GM18517 (cell line): ENCODE measurements around the gene ARID5A.

Experiments used
- ATAC-seq: cut with Tn5 transposase; IDR thresholded peaks from one replicate; pipeline ENCODE4 v1.9.1; 2021; ENCODE audit warnings: mild to moderate bottlenecking, moderate library complexity; ENCODE audit not compliant: unreplicated experiment

The ARID5A gene

GRCh38 chr2:96538487-96539214 is 2.1 kb downstream of the ARID5A start:
- ATAC-seq = no peak

GRCh38 chr2:96539215-96539920 is 2.8 kb downstream of the ARID5A start:
- ATAC-seq = no peak

GRCh38 chr2:96540136-96540535 is 3.6 kb downstream of the ARID5A start:
- no peak for ATAC-seq

DNA sequence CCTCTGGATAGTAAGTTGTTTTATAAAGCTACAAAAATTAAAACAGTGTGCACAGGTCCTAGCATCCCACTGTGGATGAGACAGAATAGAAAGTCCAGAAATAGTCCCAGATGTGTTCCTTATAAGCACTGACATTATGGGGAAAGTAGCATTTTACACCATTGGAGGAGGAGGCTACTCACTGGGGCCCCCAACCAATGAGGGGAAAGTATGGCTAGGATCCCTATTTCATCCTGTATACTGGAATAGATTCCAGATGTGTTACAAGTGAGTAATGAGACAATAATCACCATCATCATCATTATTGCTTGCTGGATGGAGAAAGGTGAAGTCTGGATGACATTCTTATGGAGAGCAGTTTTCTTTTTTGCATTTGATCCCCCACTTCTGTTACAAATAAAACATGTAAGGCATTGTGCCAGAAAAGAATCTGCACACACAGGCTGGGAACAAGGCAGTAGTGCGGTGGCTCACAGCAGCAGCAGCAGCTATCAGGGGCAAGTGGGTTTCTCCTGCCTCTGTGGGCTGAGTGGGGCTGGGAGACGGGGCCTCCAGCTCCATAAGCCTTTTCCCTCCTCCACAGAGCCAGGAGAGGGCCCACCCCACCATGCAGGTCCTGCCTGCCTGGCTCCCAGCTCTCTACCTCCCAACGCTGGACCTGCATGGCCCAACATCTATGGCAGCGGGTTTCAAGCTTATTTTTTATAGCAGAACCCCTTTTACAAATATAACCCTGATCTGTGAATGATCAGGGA is 5.0 kb downstream of the ARID5A start:
- no peak for ATAC-seq

GRCh38 chr2:96542357-96542977 is 5.9 kb downstream of the ARID5A start:
- no peak for ATAC-seq

GRCh38 chr2:96546321-96546720 is 9.8 kb downstream of the ARID5A start:
- no peak for ATAC-seq

- no peak for ATAC-seq
Observed at GRCh38 chr2:96546797-96547196, 10.2 kb downstream of the ARID5A start.

GRCh38 chr2:96547203-96547641 is 10.7 kb downstream of the ARID5A start:
- no peak for ATAC-seq

DNA sequence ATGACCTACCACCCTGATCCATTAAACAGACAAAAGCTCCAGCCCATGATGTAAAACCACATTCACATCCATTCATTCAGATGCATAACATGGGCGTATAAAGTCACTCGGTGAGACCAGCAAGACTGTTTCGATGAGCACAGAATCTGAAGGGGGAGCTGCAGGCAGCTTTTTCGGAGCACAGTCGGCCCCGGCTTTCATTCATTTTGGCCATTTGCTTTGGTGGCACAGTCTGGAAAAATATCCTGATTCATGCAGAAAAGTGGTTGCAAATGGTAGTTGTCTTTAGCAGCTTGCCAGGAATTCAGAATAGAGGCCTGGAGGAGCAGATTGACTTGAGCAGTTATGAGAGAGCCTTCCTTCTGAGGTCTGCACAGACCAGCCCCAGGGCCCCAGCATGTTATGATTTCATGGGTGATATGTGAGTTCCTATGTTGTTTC is 11.2 kb downstream of the ARID5A start:
- ATAC-seq = no peak

GRCh38 chr2:96548558-96549465 is 12.3 kb downstream of the ARID5A start:
- ATAC-seq = no peak

- no peak for ATAC-seq
Observed at GRCh38 chr2:96549466-96549785, 12.9 kb downstream of the ARID5A start.

GRCh38 chr2:96549967-96550786 is 13.6 kb downstream of the ARID5A start:
- no peak for ATAC-seq

DNA sequence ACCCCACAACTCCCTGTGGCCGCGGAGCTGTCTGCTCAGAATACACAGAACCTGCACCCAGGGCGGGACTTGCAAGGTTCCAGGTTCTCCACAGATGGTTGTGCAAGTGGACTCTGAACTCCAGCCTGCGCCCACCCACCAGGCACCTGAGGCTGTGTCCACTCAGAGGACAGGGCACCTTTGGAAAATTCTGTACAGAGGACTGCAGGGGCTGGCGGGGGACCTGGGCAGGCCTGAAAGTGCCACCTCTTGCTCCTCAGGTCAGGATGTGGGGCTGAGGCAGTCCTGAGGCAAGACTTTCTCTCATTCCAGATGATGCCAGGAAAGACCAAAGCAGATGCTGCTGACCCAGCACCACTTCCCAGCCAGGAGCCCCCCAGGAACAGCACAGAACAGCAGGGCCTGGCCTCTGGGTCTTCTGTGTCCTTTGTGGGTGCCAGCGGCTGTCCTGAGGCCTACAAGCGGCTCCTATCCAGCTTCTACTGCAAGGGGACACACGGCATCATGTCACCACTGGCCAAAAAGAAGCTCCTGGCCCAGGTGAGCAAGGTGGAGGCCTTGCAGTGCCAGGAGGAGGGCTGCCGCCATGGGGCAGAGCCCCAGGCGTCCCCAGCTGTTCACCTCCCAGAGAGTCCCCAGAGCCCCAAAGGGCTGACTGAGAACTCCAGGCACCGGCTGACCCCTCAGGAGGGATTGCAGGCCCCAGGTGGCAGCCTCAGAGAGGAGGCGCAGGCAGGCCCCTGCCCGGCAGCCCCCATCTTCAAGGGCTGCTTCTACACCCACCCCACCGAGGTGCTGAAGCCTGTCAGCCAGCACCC is 14.4 kb downstream of the ARID5A start:
- no peak for ATAC-seq

DNA sequence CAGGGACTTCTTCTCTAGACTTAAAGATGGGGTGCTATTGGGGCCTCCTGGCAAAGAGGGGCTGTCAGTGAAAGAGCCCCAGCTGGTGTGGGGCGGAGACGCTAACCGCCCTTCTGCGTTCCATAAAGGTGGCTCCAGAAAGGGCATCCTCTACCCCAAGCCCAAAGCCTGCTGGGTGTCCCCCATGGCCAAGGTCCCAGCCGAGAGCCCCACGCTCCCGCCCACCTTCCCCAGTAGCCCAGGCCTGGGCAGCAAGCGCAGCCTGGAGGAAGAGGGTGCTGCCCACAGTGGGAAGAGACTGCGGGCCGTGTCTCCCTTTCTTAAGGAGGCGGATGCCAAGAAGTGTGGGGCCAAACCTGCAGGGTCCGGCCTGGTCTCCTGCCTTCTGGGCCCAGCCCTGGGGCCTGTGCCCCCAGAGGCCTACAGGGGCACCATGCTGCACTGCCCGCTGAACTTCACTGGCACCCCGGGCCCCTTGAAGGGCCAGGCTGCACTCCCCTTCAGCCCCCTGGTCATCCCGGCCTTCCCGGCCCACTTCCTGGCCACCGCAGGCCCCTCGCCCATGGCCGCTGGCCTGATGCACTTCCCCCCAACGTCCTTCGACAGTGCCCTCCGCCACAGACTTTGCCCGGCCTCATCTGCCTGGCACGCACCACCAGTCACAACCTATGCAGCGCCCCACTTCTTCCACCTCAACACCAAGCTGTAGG is 15.2 kb downstream of the ARID5A start:
- no peak for ATAC-seq

GRCh38 chr2:96552315-96553175 is 16.0 kb downstream of the ARID5A start:
- ATAC-seq = no peak

DNA sequence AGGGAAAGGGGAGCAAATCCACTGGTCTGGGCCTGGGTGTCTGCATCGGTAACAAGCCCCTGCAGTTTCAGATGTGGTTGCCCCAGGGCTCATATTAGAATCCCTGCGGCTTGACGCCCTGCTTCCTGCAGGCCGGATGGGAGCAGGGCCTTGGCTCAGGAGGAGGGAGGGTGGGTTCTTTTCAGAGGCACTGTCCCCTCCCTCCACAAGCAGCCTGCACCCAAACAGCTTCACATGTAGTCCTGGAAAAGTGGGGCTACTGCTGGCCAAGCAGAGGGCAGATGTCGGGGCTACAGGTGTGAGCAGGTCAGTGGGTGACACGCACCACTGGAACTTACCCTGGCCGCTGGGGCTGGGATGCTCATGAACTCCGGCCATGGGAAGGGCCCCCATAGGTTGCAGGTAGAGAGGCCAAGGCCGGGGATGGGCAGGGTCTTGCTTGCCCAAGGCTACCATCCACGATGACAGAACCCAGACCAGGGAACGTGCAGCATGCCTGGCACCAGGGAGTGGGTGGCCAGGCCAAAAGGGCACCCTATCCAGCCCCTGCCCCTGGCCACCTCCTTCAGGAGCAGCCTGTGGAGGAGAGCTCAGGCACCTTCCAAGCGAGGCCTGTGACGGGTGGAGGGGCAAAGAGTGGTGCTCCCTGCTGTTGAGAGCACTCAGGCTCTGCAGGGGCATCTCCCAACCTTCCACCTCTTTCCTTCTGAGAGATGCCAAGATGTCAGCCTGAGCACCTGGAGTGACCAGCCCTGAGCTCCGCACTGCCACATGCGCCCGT is 16.8 kb downstream of the ARID5A start:
- no peak for ATAC-seq
